DOHH2 (cell line): ENCODE results near the gene GLT1D1.

Experiments used
- CTCF ChIP-seq: fragments of 200-600 bp; sonication (generic); IDR thresholded peaks from one replicate; pipeline ENCODE4 v1.5.1; 2014; ENCODE audit warnings: antibody characterized with exemption, mild to moderate bottlenecking, low read depth, low read length; ENCODE audit not compliant: poor library complexity, severe bottlenecking
- EZH2phosphoT487 ChIP-seq: fragments of 200-600 bp; sonication (generic); IDR thresholded peaks from 2 replicates; pipeline ENCODE4 v1.6.1; 2017; ENCODE audit warnings: borderline replicate concordance, mild to moderate bottlenecking, antibody characterized with exemption, low read length, moderate library complexity, mixed read lengths

- no peak for TF ChIP-seq CTCF
- TF ChIP-seq EZH2phosphoT487, result no peak
Measured at GRCh38 chr12:128980623-128981022, 127.3 kb downstream of the GLT1D1 start.
